Stomach (tissue), 4 donors: Measurements from ENCODE around the gene BBS9.

Source experiments
- EP300 ChIP-seq: sonication (generic); formaldehyde crosslinking; IDR thresholded peaks from one replicate; pipeline ENCODE4 v1.6.1; 2017; ENCODE audit warnings: antibody characterized with exemption
- POLR2A ChIP-seq, 4 donors: fragments of 450-650 bp; IDR thresholded peaks; one replicate each; pipeline ENCODE4 v1.6.1; 2016; ENCODE audit warnings: antibody characterized with exemption in 4 of 4, control low read depth in 2 of 4, mild to moderate bottlenecking in 1 of 4, moderate library complexity in 1 of 4
- POLR2AphosphoS5 ChIP-seq, 3 donors: sonication (generic); formaldehyde crosslinking; IDR thresholded peaks; one replicate each; pipeline ENCODE4 v1.6.1; 2016; ENCODE audit warnings: antibody characterized with exemption in 3 of 3
- TF ChIP-seq, protein P1 (sequence below), 7 experiments: fragments of 450-650 bp in 4 of 7; fragments of 200-600 bp in 3 of 7; sonication (generic) in 3 of 7; IDR thresholded peaks; one replicate each; pipeline ENCODE4 v1.5.1; 2016 to 2019; ENCODE audit warnings: antibody characterized with exemption in 7 of 7, control low read depth in 2 of 7, mild to moderate bottlenecking in 1 of 7

DNA sequence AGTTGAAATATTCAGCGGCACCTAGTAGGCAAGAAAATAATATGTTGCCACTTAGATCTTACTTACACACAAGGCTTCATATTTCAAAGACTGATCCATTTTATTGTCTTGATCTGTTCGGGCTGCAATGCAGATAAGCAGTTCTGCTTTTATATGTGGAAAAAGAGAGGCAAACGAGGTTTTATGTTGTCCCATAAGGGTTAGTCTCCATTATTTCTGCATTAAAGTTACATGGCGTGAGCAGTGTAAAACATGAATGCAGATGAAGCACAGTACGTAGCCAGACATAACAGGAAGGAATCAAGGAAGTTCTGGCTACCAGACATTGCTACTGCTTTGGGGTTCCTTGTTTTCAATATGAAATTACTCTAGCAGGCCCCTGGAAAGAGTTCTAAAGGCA lies 224.8 kb downstream of the BBS9 start:
- TF ChIP-seq POLR2A (IDR thresholded peaks at IDR 0.05) (no peak), EP300 (no peak), POLR2AphosphoS5 (IDR thresholded peaks at IDR 0.05) (no peak)
- TF ChIP-seq, protein P1, sequence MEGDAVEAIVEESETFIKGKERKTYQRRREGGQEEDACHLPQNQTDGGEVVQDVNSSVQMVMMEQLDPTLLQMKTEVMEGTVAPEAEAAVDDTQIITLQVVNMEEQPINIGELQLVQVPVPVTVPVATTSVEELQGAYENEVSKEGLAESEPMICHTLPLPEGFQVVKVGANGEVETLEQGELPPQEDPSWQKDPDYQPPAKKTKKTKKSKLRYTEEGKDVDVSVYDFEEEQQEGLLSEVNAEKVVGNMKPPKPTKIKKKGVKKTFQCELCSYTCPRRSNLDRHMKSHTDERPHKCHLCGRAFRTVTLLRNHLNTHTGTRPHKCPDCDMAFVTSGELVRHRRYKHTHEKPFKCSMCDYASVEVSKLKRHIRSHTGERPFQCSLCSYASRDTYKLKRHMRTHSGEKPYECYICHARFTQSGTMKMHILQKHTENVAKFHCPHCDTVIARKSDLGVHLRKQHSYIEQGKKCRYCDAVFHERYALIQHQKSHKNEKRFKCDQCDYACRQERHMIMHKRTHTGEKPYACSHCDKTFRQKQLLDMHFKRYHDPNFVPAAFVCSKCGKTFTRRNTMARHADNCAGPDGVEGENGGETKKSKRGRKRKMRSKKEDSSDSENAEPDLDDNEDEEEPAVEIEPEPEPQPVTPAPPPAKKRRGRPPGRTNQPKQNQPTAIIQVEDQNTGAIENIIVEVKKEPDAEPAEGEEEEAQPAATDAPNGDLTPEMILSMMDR (IDR thresholded peaks at IDR 0.05) = no peak
